HFFc6 (cell line): Measurements from ENCODE around the gene GRIP2. TPM values are rescaled to one million over a fixed set of nuclear protein-coding genes. Genes with fewer than 3 reads are reported as not detected.

Experiments
- DNase-seq: peaks from one replicate; pipeline ENCODE4 v3.0.0-alpha.2; 2018
- H3K27ac Mint-ChIP-seq: 2 replicates; pipeline ENCODE4 v1.8.0; 2020; ENCODE audit warnings: mild to moderate bottlenecking, mixed read lengths
- H3K27me3 Mint-ChIP-seq: 2 replicates; pipeline ENCODE4 v1.8.0; 2021; ENCODE audit warnings: mild to moderate bottlenecking, moderate library complexity, mixed read lengths; ENCODE audit not compliant: insufficient read depth
- H3K36me3 Mint-ChIP-seq: 2 replicates; pipeline ENCODE4 v1.8.0; 2021; ENCODE audit warnings: low read depth, mixed read lengths
- H3K4me1 Mint-ChIP-seq: 2 replicates; pipeline ENCODE4 v1.8.0; 2020; ENCODE audit warnings: low read depth, mixed read lengths
- H3K4me3 Mint-ChIP-seq: 2 replicates; pipeline ENCODE4 v1.8.0; 2020; ENCODE audit warnings: mild to moderate bottlenecking, moderate library complexity, mixed read lengths
- H3K9me3 Mint-ChIP-seq: 2 replicates; pipeline ENCODE4 v1.8.0; 2020; ENCODE audit warnings: mild to moderate bottlenecking, mixed read lengths
- total RNA-seq, 6 experiments: library from RNA; stranded (reverse); fragmentation: NEBNext Ultra II Directional; extraction: Animal tissue kit (Norgen Biotek cat#: 25700); gene quantifications; 2 replicates in 1 of 6; 3 replicates in 5 of 6; pipeline ENCODE4 v1.2.3, GENCODE V29; 2021
- TF ChIP-seq, protein P1 (sequence below): fragments of 200-600 bp; sonication (generic); IDR thresholded peaks from 2 replicates; pipeline ENCODE4 v1.5.0; 2021; ENCODE audit warnings: antibody characterized with exemption, mild to moderate bottlenecking

The GRIP2 gene
- total RNA-seq, 6 experiments from 2014 or later, result 0.05 to 0.25 (median 0.13) TPM; not detected in 2

DNA sequence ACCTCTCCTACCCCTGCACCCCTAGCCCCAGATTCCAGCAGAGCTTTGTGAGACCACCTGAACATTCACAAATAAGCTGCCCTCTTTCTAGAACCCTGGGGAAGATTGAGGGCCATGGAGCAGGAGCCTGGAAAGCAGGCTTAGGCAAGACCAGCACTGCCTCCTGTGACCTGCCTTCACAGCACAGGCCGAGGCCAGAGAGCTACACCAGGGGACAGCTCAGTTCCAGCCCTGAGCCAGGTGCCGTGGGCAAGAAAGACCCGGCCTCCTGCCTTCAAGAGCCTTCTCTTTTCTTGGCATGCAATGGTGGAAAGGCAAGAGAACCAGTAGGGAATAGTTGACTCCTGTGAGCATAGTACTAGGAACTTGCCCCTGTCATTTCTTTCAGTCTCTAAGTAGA is 89.6 kb downstream of the GRIP2 start:
- DNase-seq, result no peak
- TF ChIP-seq, protein P1, sequence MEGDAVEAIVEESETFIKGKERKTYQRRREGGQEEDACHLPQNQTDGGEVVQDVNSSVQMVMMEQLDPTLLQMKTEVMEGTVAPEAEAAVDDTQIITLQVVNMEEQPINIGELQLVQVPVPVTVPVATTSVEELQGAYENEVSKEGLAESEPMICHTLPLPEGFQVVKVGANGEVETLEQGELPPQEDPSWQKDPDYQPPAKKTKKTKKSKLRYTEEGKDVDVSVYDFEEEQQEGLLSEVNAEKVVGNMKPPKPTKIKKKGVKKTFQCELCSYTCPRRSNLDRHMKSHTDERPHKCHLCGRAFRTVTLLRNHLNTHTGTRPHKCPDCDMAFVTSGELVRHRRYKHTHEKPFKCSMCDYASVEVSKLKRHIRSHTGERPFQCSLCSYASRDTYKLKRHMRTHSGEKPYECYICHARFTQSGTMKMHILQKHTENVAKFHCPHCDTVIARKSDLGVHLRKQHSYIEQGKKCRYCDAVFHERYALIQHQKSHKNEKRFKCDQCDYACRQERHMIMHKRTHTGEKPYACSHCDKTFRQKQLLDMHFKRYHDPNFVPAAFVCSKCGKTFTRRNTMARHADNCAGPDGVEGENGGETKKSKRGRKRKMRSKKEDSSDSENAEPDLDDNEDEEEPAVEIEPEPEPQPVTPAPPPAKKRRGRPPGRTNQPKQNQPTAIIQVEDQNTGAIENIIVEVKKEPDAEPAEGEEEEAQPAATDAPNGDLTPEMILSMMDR, result no peak
- Mint-ChIP-seq H3K27me3 (peaks cover 5% of the 10 kb centered on the region), H3K4me3 (no peak overlapping the region), H3K27ac (no peak overlapping the region), H3K9me3 (no peaks in the 10 kb centered on the region), H3K4me1 (peaks cover 44% of the 10 kb centered on the region), H3K36me3 (peaks cover 52% of the 10 kb centered on the region)

GRCh38 chr3:14448756-14449727 is 91.1 kb downstream of the GRIP2 start:
- Mint-ChIP-seq H3K9me3 (no peaks in the 10 kb centered on the region), H3K4me3 (no peak overlapping the region), H3K36me3 (peaks cover 49% of the 10 kb centered on the region), H3K27me3 (peaks cover 3% of the 10 kb centered on the region), H3K4me1 (peaks cover 34% of the 10 kb centered on the region), H3K27ac (no peak overlapping the region)
- TF ChIP-seq, protein P1, result no peak
- no peak for DNase-seq

GRCh38 chr3:14448063-14448462 is 92.1 kb downstream of the GRIP2 start:
- peaks cover 24% of the 10 kb centered on the region for H3K4me1 Mint-ChIP-seq
- TF ChIP-seq, protein P1, result no peak
- peaks cover 44% of the 10 kb centered on the region for H3K36me3 Mint-ChIP-seq
- H3K9me3 Mint-ChIP-seq, result no peaks in the 10 kb centered on the region
- DNase-seq, result no peak
- no peak overlapping the region for H3K4me3 Mint-ChIP-seq
- no peak overlapping the region for H3K27ac Mint-ChIP-seq
- H3K27me3 Mint-ChIP-seq, result peaks cover 3% of the 10 kb centered on the region

DNA sequence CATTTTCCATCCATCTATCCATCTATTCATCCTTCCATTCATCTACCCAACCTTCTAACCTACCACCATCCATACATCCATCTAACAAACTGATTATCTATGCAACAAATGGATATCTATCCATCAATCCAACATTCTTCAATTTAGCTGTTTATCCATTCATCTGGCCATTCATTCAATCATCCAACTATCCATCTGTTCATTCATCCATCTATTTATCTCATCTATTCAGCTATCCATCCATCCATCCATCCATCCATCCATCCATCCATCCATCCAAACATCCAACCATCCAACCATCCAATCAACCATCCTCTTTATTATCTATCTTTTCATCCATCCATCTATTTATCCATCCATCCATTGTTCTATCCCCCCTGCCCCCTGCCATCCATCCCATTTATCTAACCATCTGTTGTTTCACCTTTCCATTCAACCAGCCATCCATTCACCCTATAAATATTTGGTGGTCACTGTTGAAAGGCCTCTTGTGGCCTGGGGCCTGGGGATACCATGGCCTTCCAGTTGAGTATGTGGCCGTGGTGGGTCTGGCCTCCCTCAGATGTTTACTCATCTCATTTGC is 93.1 kb downstream of the GRIP2 start:
- Mint-ChIP-seq H3K27ac (no peak overlapping the region), H3K36me3 (peaks cover 43% of the 10 kb centered on the region), H3K4me1 (peaks cover 15% of the 10 kb centered on the region), H3K9me3 (no peaks in the 10 kb centered on the region), H3K27me3 (no peaks in the 10 kb centered on the region), H3K4me3 (no peak overlapping the region)
- TF ChIP-seq, protein P1, result no peak
- DNase-seq, result no peak

- Mint-ChIP-seq H3K4me1 (peaks cover 13% of the 10 kb centered on the region), H3K36me3 (peaks cover 40% of the 10 kb centered on the region), H3K4me3 (no peak overlapping the region), H3K9me3 (no peaks in the 10 kb centered on the region), H3K27ac (no peak overlapping the region), H3K27me3 (no peaks in the 10 kb centered on the region)
- no peak for DNase-seq
- TF ChIP-seq, protein P1, result no peak
These were observed 94.4 kb downstream of the GRIP2 start for GRCh38 chr3:14445773-14446172.
